GM23248 (cell line): ENCODE results near the gene HK1.

Source experiments
- EZH2 ChIP-seq: fragments of 200-600 bp; sonication (generic); IDR thresholded peaks from 2 replicates; pipeline ENCODE4 v1.6.1; 2018; ENCODE audit warnings: antibody characterized with exemption, mild to moderate bottlenecking; ENCODE audit not compliant: insufficient read depth, poor library complexity, severe bottlenecking
- EZH2phosphoT487 ChIP-seq: fragments of 200-600 bp; sonication (generic); IDR thresholded peaks from 2 replicates; pipeline ENCODE4 v1.6.1; 2018; ENCODE audit warnings: antibody characterized with exemption, moderate library complexity, mild to moderate bottlenecking, low read depth; ENCODE audit not compliant: insufficient read depth

GRCh38 chr10:69230128-69230527 lies 48.2 kb upstream of the HK1 start:
- no peak for TF ChIP-seq EZH2
- no peak for TF ChIP-seq EZH2phosphoT487
